ENCODE results near the gene SLC10A1. TPM values are rescaled to one million over a fixed set of nuclear protein-coding genes. Genes with fewer than 3 reads are reported as not detected.

Gene SLC10A1
- polyA plus RNA-seq, 1 donor (not counting 4 experiments of a cell fraction or from before 2014, with no cell fraction given): not detected

DNA sequence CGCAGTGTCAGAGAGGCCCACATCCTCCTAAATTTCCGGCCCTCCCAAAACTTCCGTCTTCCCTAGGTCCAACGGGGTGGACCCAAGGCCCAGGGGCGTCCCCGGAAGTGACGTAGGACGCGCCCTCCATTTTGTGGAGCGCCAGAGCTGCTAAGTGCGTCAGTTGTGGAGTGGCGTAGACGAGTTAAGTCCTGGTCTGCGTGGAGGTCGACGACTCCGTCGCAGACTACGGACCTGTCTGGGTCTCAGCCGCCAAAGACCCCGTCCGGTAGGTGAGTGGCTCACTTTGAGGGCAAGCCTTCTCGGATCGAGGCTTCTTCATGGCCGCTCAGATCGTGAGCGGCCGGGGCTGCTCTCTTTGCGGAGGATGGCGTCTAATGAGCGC lies 30.1 kb downstream of the SLC10A1 start, which contains the start of gene SRSF5:
Gene SRSF5 (plus strand): TSS at position 159 of the 385 bp plus-strand sequence. CDS start 1,015 bp downstream, outside the sequence.
- peak within 1 kb of the TSS; percentile 100 for H3K9ac ChIP-seq (ENCODE audit: control insufficient read depth, extremely low read depth, insufficient read depth, low read length)
- peaks cover 40% of the 10 kb centered on the region for H3K79me2 ChIP-seq (ENCODE audit: control insufficient read depth, insufficient read depth, low read length)
- dilution Hi-C loops (cut with MboI; ENCODE audit: extremely low pct_ligation_motif_present, low sequenced_read_pairs): no loop called here
- FAIRE-seq (peak; percentile 87), DNase-seq (ENCODE audit: low read depth, low spot score) (peak; percentile 88)
- peak within 1 kb of the TSS; percentile 85 to 100 (median 99) for H3K4me3 ChIP-seq (ENCODE audit: control insufficient read depth in 2 of 3, extremely low read depth in 1 of 3, insufficient read depth in 2 of 3, low read depth in 1 of 3, low read length in 3 of 3)
- H3K36me3 ChIP-seq (ENCODE audit: control insufficient read depth in 2 of 2, extremely low read depth in 1 of 2, insufficient read depth in 2 of 2, low read length in 2 of 2): peaks cover 19 to 40% of the 10 kb centered on the region in 2 experiments
- H2AFZ ChIP-seq (ENCODE audit: control insufficient read depth, low read length): peak within 1 kb of the TSS; percentile 78
- H3K4me1 ChIP-seq (ENCODE audit: control insufficient read depth, extremely low read depth, insufficient read depth, low read length): peaks cover 14% of the 10 kb centered on the region
- H3K27ac ChIP-seq (ENCODE audit: control insufficient read depth, insufficient read depth, low read length): peak within 1 kb of the TSS; percentile 100
- H3K9me1 ChIP-seq (ENCODE audit: control insufficient read depth, extremely low read depth, insufficient read depth, low read length): peaks cover 2% of the 10 kb centered on the region
- H4K20me1 ChIP-seq (ENCODE audit: control insufficient read depth, extremely low read depth, insufficient read depth, low read length): peaks cover 20% of the 10 kb centered on the region
- no peaks in the 10 kb centered on the region for H3K27me3 ChIP-seq (ENCODE audit: control insufficient read depth, extremely low read depth, insufficient read depth, low read length)
- TF ChIP-seq, protein P1, sequence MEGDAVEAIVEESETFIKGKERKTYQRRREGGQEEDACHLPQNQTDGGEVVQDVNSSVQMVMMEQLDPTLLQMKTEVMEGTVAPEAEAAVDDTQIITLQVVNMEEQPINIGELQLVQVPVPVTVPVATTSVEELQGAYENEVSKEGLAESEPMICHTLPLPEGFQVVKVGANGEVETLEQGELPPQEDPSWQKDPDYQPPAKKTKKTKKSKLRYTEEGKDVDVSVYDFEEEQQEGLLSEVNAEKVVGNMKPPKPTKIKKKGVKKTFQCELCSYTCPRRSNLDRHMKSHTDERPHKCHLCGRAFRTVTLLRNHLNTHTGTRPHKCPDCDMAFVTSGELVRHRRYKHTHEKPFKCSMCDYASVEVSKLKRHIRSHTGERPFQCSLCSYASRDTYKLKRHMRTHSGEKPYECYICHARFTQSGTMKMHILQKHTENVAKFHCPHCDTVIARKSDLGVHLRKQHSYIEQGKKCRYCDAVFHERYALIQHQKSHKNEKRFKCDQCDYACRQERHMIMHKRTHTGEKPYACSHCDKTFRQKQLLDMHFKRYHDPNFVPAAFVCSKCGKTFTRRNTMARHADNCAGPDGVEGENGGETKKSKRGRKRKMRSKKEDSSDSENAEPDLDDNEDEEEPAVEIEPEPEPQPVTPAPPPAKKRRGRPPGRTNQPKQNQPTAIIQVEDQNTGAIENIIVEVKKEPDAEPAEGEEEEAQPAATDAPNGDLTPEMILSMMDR (optimal IDR thresholded peaks at IDR 0.05 in 1 of 3, IDR thresholded peaks at IDR 0.05 in 1 of 3, conservative IDR thresholded peaks at IDR 0.05 in 1 of 3; ENCODE audit: extremely low read depth in 1 of 3, insufficient read depth in 2 of 3, low read length in 3 of 3): no peak
- no peak for TF ChIP-seq EZH2 (IDR thresholded peaks at IDR 0.05; ENCODE audit: low read length)
- no peaks in the 10 kb centered on the region for H3K9me3 ChIP-seq (ENCODE audit: control insufficient read depth, low read depth, low read length)
- H3K4me2 ChIP-seq (ENCODE audit: control insufficient read depth, extremely low read depth, insufficient read depth, low read depth, low read length): peak within 1 kb of the TSS; percentile 88

DNA sequence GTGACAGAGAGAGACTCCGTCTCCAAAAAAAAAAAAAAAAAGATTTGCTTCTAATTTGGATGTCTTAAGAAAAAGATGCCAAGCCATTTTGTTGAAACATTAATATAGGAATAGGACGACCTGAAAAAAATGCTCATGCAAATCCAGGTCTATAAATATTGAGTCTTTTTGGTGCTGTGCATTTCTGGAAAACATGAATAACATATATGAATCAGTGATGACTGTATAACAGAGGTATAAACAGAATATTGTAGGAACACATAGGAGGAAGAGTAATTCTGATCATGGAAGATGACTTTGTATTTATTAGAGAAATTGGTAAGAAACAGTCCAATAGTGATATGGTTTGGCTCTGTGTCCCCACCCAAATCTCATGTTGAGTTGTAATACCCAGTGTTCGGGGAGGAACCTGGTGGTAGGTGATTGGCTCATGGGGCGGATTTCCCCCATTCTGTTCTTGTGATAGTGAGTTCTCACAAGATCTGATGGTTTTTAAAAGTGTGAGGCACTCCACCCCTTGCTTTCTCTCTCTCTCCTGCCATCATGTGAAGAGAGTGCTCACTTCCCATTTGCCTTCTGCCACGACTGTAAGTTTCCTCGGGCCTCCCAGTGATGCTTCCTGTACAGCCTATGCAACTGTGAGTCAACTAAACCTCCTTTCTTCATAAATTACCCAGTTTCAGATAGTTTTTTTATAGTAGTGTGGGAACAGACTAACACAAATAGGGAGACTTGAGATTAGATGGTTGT lies 33.1 kb downstream of the SLC10A1 start:
- no peak for TF ChIP-seq EZH2 (IDR thresholded peaks at IDR 0.05; ENCODE audit: low read length)
- TF ChIP-seq, protein P1 (optimal IDR thresholded peaks at IDR 0.05 in 1 of 3, IDR thresholded peaks at IDR 0.05 in 1 of 3, conservative IDR thresholded peaks at IDR 0.05 in 1 of 3; ENCODE audit: extremely low read depth in 1 of 3, insufficient read depth in 2 of 3, low read length in 3 of 3): no peak
- Histone ChIP-seq H4K20me1 (ENCODE audit: control insufficient read depth, extremely low read depth, insufficient read depth, low read length) (peaks cover 12% of the 10 kb centered on the region), H3K9me1 (ENCODE audit: control insufficient read depth, extremely low read depth, insufficient read depth, low read length) (no peaks in the 10 kb centered on the region), H3K27ac (ENCODE audit: control insufficient read depth, insufficient read depth, low read length) (no peak overlapping the region), H2AFZ (ENCODE audit: control insufficient read depth, low read length) (peak overlapping the region; percentile 6), H3K79me2 (ENCODE audit: control insufficient read depth, insufficient read depth, low read length) (peaks cover 20% of the 10 kb centered on the region), H3K9me3 (ENCODE audit: control insufficient read depth, low read depth, low read length) (no peaks in the 10 kb centered on the region), H3K9ac (ENCODE audit: control insufficient read depth, extremely low read depth, insufficient read depth, low read length) (no peak overlapping the region), H3K36me3 (ENCODE audit: control insufficient read depth in 2 of 2, extremely low read depth in 1 of 2, insufficient read depth in 2 of 2, low read length in 2 of 2) (peaks cover 7 to 12% of the 10 kb centered on the region in 2 experiments), H3K4me1 (ENCODE audit: control insufficient read depth, extremely low read depth, insufficient read depth, low read length) (peaks cover 23% of the 10 kb centered on the region), H3K27me3 (ENCODE audit: control insufficient read depth, extremely low read depth, insufficient read depth, low read length) (no peaks in the 10 kb centered on the region), H3K4me3 (ENCODE audit: control insufficient read depth in 2 of 3, extremely low read depth in 1 of 3, insufficient read depth in 2 of 3, low read depth in 1 of 3, low read length in 3 of 3) (no peak overlapping the region), H3K4me2 (ENCODE audit: control insufficient read depth, extremely low read depth, insufficient read depth, low read depth, low read length) (no peak overlapping the region)
- dilution Hi-C loops (cut with MboI; ENCODE audit: extremely low pct_ligation_motif_present, low sequenced_read_pairs): no loop called here
- DNase-seq (ENCODE audit: low read depth, low spot score) (no peak), FAIRE-seq (no peak)

Data from keratinocyte (primary cell).